HG02840 (cell line): Measurements from ENCODE around the gene RPL11.
"Not testable (repeated sequence)": the region's sequence is repeated elsewhere in the genome, so short reads cannot be mapped to it uniquely, and the experiment has no call there.

Experiments used
- ATAC-seq: cut with Tn5 transposase; IDR thresholded peaks from one replicate; pipeline ENCODE4 v1.9.1; 2021; ENCODE audit warnings: mild to moderate bottlenecking, moderate library complexity, moderate number of reproducible peaks; ENCODE audit not compliant: unreplicated experiment, low FRiP score

Gene RPL11

GRCh38 chr1:23726686-23727085 is 35.1 kb downstream of the RPL11 start:
- ATAC-seq: no peak

- no peak for ATAC-seq
Observed at GRCh38 chr1:23727362-23727811, 35.8 kb downstream of the RPL11 start.

- ATAC-seq: no peak
Observed at GRCh38 chr1:23732363-23733224, 41.0 kb downstream of the RPL11 start.

- not testable (repeated sequence) for ATAC-seq
Observed at GRCh38 chr1:23733281-23733680, 41.7 kb downstream of the RPL11 start.

GRCh38 chr1:23736437-23737134 is 45.0 kb downstream of the RPL11 start:
- no peak for ATAC-seq

- ATAC-seq: no peak
Observed at GRCh38 chr1:23741609-23742008, 50.0 kb downstream of the RPL11 start.

GRCh38 chr1:23742670-23743286 is 51.2 kb downstream of the RPL11 start:
- no peak for ATAC-seq

- ATAC-seq: peak; percentile 82
Observed at GRCh38 chr1:23743287-23744152, 51.9 kb downstream of the RPL11 start, which contains the start of gene ELOA. Gene ELOA (plus strand): TSS chr1:23743471. CDS start chr1:23743504, 33 bp downstream.

- ATAC-seq: no peak
Observed at GRCh38 chr1:23745515-23745914, 53.9 kb downstream of the RPL11 start.
